Subcutaneous abdominal adipose tissue (tissue), 5 donors: ENCODE results near the gene ADAD2.

Experiments used
- H3K27ac ChIP-seq: one replicate; pipeline ENCODE4 v1.7.0; 2013; ENCODE audit warnings: low read depth, mild to moderate bottlenecking, inconsistent platforms, low read length, moderate library complexity
- H3K27me3 ChIP-seq, 5 donors: one replicate each; pipeline ENCODE4 v1.7.0; 2013; ENCODE audit warnings: low read length in 5 of 5, inconsistent platforms in 1 of 5; ENCODE audit not compliant: control insufficient read depth in 5 of 5, insufficient read depth in 4 of 5
- H3K36me3 ChIP-seq, 5 donors: one replicate each; pipeline ENCODE4 v1.7.0; 2013; ENCODE audit warnings: low read length in 5 of 5; ENCODE audit not compliant: control insufficient read depth in 5 of 5, insufficient read depth in 5 of 5
- H3K4me1 ChIP-seq, 5 donors: one replicate each; pipeline ENCODE4 v1.7.0; 2013; ENCODE audit warnings: low read length in 5 of 5, mild to moderate bottlenecking in 3 of 5, moderate library complexity in 1 of 5; ENCODE audit not compliant: control insufficient read depth in 5 of 5, insufficient read depth in 5 of 5
- H3K4me3 ChIP-seq, 5 donors: one replicate each; pipeline ENCODE4 v1.7.0; 2013; ENCODE audit warnings: low read length in 5 of 5, low read depth in 1 of 5
- H3K9ac ChIP-seq, 5 donors: one replicate each; pipeline ENCODE4 v1.7.0; 2013; ENCODE audit warnings: low read length in 5 of 5, mild to moderate bottlenecking in 4 of 5, moderate library complexity in 3 of 5
- H3K9me3 ChIP-seq, 5 donors: one replicate each; pipeline ENCODE4 v1.7.0; 2013; ENCODE audit warnings: low read length in 5 of 5; ENCODE audit not compliant: control insufficient read depth in 5 of 5
- donor health status: healthy.
- donor health status: healthy.
- donor health status: healthy.
- donor health status: healthy.
- donor health status: healthy.

ADAD2 gene

DNA sequence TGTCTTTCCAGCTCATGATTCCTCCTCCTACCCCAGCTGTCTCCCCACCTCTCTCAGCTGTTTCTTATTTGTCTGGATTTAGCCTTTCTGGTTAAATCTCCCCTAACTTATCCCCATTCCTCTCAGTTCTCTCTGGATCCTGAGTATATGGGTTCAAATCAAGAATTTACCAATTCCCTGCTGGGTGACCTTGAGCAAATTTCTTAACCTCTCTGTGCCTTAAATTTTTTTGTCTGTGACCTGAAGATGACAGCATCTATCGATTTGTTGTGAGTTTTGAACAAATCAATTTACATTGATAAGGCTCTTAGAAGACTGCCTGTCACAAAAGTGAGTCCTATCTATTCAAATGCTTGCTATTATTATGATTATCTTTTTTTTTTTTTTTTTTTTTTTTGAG is 50.8 kb downstream of the ADAD2 start:
- no peak overlapping the region for H3K4me3 ChIP-seq
- peaks cover 0 to 23% (median 12%) of the 10 kb centered on the region in 5 donors for H3K27me3 ChIP-seq

GRCh38 chr16:84242839-84243238 is 51.9 kb downstream of the ADAD2 start:
- H3K9ac ChIP-seq: no peak overlapping the region
- H3K36me3 ChIP-seq: no peaks in the 10 kb centered on the region
- H3K4me1 ChIP-seq: peaks cover 0 to 4% (median 0%) of the 10 kb centered on the region in 5 donors
- no peak overlapping the region for H3K4me3 ChIP-seq
- H3K9me3 ChIP-seq: peaks cover 0 to 7% (median 4%) of the 10 kb centered on the region in 5 donors
- H3K27me3 ChIP-seq: peaks cover 0 to 18% (median 12%) of the 10 kb centered on the region in 5 donors
- H3K27ac ChIP-seq: no peak overlapping the region

More for the DNA sequence above, 50.8 kb downstream of the ADAD2 start:
- Histone ChIP-seq H3K27ac (no peak overlapping the region), H3K9ac (no peak overlapping the region), H3K9me3 (peaks cover 0 to 7% (median 4%) of the 10 kb centered on the region in 5 donors), H3K36me3 (no peaks in the 10 kb centered on the region), H3K4me1 (peaks cover 0 to 4% (median 0%) of the 10 kb centered on the region in 5 donors)

DNA sequence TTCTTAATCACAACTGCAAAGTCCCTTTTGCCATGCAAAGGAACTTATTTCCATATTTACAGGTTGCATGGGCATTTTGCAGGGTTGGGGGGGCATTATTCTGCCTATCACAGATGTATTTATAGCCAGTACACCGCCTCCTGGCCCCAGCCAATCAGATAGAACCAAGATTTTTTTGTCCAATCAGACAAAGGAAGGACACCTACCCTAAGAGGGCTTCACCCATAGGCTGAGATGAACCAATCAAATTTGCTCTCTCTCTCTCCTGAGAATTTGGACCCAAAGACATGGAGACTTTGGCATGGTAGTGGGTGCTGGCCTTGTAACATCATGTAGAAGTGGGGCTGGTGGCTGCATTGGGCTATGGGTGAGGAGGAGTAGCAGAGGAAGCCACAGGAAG is 52.8 kb downstream of the ADAD2 start:
- Histone ChIP-seq H3K4me3 (no peak overlapping the region), H3K4me1 (peaks cover 0 to 4% (median 0%) of the 10 kb centered on the region in 5 donors), H3K27ac (no peak overlapping the region), H3K9ac (no peak overlapping the region), H3K27me3 (peaks cover 0 to 18% (median 12%) of the 10 kb centered on the region in 5 donors), H3K9me3 (peaks cover 0 to 7% (median 4%) of the 10 kb centered on the region in 5 donors), H3K36me3 (no peaks in the 10 kb centered on the region)

GRCh38 chr16:84244728-84245127 is 53.8 kb downstream of the ADAD2 start:
- Histone ChIP-seq H3K9me3 (peaks cover 0 to 7% (median 4%) of the 10 kb centered on the region in 5 donors), H3K4me1 (peaks cover 0 to 4% (median 0%) of the 10 kb centered on the region in 5 donors), H3K4me3 (no peak overlapping the region)

GRCh38 chr16:84245956-84246678 is 55.2 kb downstream of the ADAD2 start:
- Histone ChIP-seq H3K27me3 (peaks cover 0 to 11% (median 7%) of the 10 kb centered on the region in 5 donors), H3K4me1 (peaks cover 0 to 3% (median 0%) of the 10 kb centered on the region in 5 donors), H3K36me3 (no peaks in the 10 kb centered on the region), H3K27ac (no peak overlapping the region), H3K9ac (no peak overlapping the region), H3K4me3 (no peak overlapping the region), H3K9me3 (peaks cover 0 to 7% (median 4%) of the 10 kb centered on the region in 5 donors)

More at GRCh38 chr16:84244728-84245127, 53.8 kb downstream of the ADAD2 start:
- no peak overlapping the region for H3K27ac ChIP-seq
- no peaks in the 10 kb centered on the region for H3K36me3 ChIP-seq
- H3K27me3 ChIP-seq: peaks cover 0 to 18% (median 12%) of the 10 kb centered on the region in 5 donors
- H3K9ac ChIP-seq: no peak overlapping the region

- H3K4me1 ChIP-seq: peaks cover 0 to 3% (median 0%) of the 10 kb centered on the region in 5 donors
- H3K27me3 ChIP-seq: peaks cover 0 to 7% (median 4%) of the 10 kb centered on the region in 5 donors
- H3K36me3 ChIP-seq: no peaks in the 10 kb centered on the region
- no peak overlapping the region for H3K27ac ChIP-seq
- H3K9ac ChIP-seq: no peak overlapping the region
- peaks cover 0 to 7% (median 4%) of the 10 kb centered on the region in 5 donors for H3K9me3 ChIP-seq
- no peak overlapping the region for H3K4me3 ChIP-seq
Measured at GRCh38 chr16:84246679-84247077, 55.7 kb downstream of the ADAD2 start.
